Ectodermal cell (in vitro differentiated cells): ENCODE data around the gene ZDHHC17.

ENCODE experiments used
- H3K27ac ChIP-seq: 2 replicates; pipeline ENCODE4 v1.7.0; 2013; ENCODE audit warnings: mild to moderate bottlenecking, low read depth, low read length; ENCODE audit not compliant: insufficient read depth, poor library complexity, severe bottlenecking
- H3K27me3 ChIP-seq: 2 replicates; pipeline ENCODE4 v1.7.0; 2013; ENCODE audit warnings: mild to moderate bottlenecking, low read length; ENCODE audit not compliant: insufficient read depth, control insufficient read depth, poor library complexity, severe bottlenecking
- H3K36me3 ChIP-seq: one replicate; pipeline ENCODE4 v1.7.0; 2013; ENCODE audit warnings: low read length; ENCODE audit not compliant: control insufficient read depth, insufficient read depth
- H3K4me1 ChIP-seq: one replicate; pipeline ENCODE4 v1.7.0; 2013; ENCODE audit warnings: low read length; ENCODE audit not compliant: control insufficient read depth, insufficient read depth
- H3K4me3 ChIP-seq: 2 replicates; pipeline ENCODE4 v1.7.0; 2013; ENCODE audit warnings: low read depth, low read length, control low read depth; ENCODE audit not compliant: insufficient read depth
- H3K9me3 ChIP-seq: 2 replicates; pipeline ENCODE4 v1.7.0; 2013; ENCODE audit warnings: mild to moderate bottlenecking, low read length, moderate library complexity; ENCODE audit not compliant: control insufficient read depth
- WGBS, 2 experiments: methylation state at CpG; one replicate each; pipeline ENCODE4 v1.1.7; 2013; ENCODE audit warnings: missing lambda C conversion rate in 2 of 2; 5-methylcytosine and 5-hydroxymethylcytosine counted together

The ZDHHC17 gene

DNA sequence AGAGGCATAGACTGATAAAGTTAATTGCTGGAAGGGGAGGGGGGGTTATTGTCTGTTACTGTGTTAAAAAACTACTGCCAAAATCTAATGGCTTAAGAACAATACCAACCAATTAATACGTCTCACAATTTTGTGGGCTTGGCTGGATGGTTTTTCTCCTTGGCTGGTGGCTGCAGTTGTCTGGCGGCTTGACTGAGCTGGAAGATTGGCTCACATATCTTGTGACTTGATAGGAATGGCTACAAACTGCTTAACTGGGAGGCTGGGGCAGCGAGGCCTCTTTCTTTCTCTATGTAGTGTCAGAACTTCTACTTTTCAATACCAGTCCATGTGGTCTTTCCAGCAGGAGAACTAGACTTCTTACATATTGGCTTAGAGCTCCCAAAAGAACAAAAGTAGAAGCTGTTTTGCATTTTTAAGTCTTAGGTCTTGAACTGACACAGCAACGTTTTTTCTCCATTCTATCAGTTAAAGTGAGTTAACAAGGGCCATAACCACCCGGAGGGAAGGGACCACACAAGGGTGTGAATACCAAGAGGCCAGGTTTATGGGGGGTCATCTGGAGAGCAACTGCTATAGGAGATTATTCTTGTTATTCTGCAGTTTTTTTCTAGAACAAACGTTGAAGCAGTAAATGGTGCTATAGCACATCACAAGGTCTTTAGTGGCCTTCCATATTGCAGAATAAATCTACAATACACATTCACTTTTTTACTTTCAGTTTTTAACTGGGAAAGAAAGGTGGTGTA lies 46.9 kb downstream of the ZDHHC17 start:
- Histone ChIP-seq H3K4me1 (no peaks in the 10 kb centered on the region), H3K36me3 (peaks cover 6% of the 10 kb centered on the region), H3K27ac (no peak overlapping the region), H3K9me3 (no peaks in the 10 kb centered on the region), H3K4me3 (no peak overlapping the region), H3K27me3 (no peaks in the 10 kb centered on the region)
- 83 to 86% methylated on average over 6 of the region's 6 CpGs for WGBS, 2 experiments

DNA sequence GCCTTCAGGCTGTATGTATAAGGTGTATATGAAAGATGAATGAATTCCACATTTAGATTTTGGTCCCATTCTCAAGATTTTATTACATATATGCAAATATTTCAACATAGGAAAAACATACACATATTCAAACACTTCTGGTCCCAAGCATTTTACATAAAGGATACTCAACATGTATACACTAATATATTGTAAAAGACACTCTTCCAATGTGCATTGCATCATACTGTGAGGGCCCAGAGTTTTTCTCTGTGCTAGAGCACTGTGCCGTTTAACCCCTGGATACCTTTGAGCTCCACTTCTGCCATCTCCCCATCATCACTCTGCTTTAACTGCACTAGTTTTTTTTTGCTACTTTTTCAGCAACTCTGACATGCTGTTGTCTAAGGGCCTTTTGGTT lies 48.1 kb downstream of the ZDHHC17 start:
- Histone ChIP-seq H3K4me3 (no peak overlapping the region), H3K9me3 (no peaks in the 10 kb centered on the region), H3K4me1 (no peaks in the 10 kb centered on the region), H3K27ac (no peak overlapping the region), H3K36me3 (peaks cover 1% of the 10 kb centered on the region), H3K27me3 (no peaks in the 10 kb centered on the region)
- 90 to 96% methylated on average over 1 of the region's 1 CpG for WGBS, 2 experiments

DNA sequence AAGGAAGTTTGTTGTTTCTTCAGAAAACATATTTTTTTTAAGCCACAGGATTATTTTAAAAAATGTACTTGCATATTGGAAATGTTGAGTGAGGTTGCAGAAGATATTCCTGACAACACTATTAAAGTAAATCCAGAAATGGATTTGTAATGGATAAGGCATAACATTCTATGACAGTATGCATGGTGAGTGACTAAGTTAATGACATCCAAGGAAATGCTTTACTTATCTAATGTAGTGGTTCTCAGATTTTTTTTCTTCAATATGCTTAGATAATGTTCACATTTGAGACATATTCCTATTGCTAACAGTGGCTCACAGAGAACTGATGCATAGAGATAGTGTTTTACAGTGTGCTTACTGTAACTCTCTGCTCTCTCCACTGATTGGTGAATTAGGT lies 49.4 kb downstream of the ZDHHC17 start:
- Histone ChIP-seq H3K9me3 (no peaks in the 10 kb centered on the region), H3K27ac (no peak overlapping the region), H3K27me3 (no peaks in the 10 kb centered on the region), H3K36me3 (no peaks in the 10 kb centered on the region), H3K4me1 (no peaks in the 10 kb centered on the region), H3K4me3 (no peak overlapping the region)

DNA sequence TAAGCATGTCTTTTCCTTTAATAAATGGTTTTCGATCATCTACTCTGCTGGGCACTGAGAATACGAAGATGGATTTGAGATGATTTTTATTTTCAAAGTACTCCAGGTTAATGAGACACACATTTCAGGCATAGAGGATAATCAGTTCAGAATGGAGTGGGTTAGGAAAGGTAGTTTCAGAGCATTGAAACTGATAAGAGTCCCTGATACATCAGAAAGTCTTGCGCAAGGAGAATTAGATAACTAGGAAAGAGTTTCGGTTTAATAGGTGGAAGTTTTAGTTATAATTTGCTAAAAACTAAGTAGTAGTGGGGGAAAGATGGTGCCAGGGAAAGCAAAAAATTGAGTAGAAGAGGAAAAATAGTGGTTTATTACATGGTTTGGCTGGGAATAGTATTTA lies 50.1 kb downstream of the ZDHHC17 start:
- WGBS, 2 experiments: 91 to 99% methylated on average over 4 of the region's 4 CpGs
- no peaks in the 10 kb centered on the region for H3K27me3 ChIP-seq
- H3K4me1 ChIP-seq: no peaks in the 10 kb centered on the region
- no peak overlapping the region for H3K27ac ChIP-seq
- no peaks in the 10 kb centered on the region for H3K36me3 ChIP-seq
- no peaks in the 10 kb centered on the region for H3K9me3 ChIP-seq
- H3K4me3 ChIP-seq: no peak overlapping the region

DNA sequence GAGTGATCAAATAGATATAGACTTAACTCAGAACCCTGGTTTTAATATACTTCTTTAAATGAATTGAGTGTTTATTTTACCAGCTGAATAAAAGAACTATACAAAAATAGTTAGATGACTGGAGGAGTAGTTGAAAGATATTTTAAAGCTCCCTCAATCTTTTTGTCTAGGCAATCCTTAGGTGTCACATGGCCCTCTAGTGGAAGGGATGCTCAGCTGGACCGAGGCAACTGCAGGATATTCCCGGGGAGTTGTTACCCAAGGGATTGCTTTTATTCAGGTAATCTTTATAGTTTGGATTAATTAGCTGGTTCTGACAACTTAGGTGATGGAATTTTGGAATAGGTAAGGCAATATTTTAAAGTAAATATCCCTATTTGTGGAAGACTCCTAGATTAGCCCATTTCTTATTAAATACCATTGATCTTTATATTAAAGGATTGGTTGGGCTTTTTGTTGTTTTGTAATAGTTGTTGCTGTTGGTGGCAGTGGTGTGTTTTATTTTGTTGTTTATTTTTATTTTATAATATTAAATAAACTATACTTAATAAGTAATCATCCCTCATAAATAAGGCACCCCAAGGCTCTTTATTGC lies 57.1 kb downstream of the ZDHHC17 start:
- WGBS, 2 experiments: 32 to 42% methylated on average over 2 of the region's 2 CpGs
- H3K27ac ChIP-seq: no peak overlapping the region
- no peak overlapping the region for H3K4me3 ChIP-seq
- no peaks in the 10 kb centered on the region for H3K4me1 ChIP-seq
- no peaks in the 10 kb centered on the region for H3K27me3 ChIP-seq
- no peaks in the 10 kb centered on the region for H3K9me3 ChIP-seq
- H3K36me3 ChIP-seq: no peaks in the 10 kb centered on the region

DNA sequence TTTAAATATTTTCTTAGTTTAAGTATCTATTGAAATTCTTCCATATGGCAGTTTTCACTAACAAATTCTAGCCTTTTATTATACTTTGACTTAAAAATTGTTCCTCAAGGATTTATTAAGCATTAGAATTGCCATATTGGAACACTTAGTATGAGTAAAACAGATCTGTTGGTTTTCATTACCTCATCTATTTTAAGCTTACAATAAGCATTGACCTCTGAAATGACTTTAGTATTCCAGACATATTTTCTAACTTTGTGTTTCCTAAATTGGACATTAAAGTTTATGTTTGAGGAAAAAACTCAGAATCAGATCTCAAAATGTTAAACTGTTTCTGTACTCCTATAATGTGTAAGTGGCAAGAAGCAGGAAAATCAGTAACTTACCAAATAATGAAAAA lies 66.5 kb downstream of the ZDHHC17 start:
- H3K27ac ChIP-seq: no peak overlapping the region
- peaks cover 16% of the 10 kb centered on the region for H3K36me3 ChIP-seq
- H3K4me3 ChIP-seq: no peak overlapping the region
- H3K4me1 ChIP-seq: no peaks in the 10 kb centered on the region
- no peaks in the 10 kb centered on the region for H3K27me3 ChIP-seq
- H3K9me3 ChIP-seq: no peaks in the 10 kb centered on the region

DNA sequence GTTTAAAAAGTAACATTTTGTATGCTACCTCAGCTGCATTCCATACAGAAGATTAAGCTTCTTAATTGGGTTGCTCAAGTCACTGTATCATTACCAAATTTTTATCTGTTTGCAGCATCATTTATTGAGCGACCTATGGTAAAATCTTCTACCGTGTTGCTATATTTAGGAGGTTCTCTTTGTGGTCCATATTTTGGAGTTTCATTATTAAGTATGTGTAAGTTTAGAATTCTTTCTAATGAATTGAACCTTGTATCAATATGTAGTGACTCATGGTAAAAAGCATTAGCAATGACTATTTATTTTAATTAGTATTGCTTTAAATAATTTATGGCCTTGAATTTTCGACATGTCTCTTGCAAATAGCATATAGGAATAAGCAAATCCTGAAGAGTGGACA lies 72.7 kb downstream of the ZDHHC17 start:
- no peaks in the 10 kb centered on the region for H3K9me3 ChIP-seq
- no peaks in the 10 kb centered on the region for H3K27me3 ChIP-seq
- 95 to 96% methylated on average over 2 to 3 of the region's 3 CpGs for WGBS, 2 experiments
- H3K27ac ChIP-seq: no peak overlapping the region
- peaks cover 2% of the 10 kb centered on the region for H3K36me3 ChIP-seq
- H3K4me1 ChIP-seq: no peaks in the 10 kb centered on the region
- H3K4me3 ChIP-seq: no peak overlapping the region

- H3K36me3 ChIP-seq: no peaks in the 10 kb centered on the region
- WGBS, 2 experiments: 95 to 100% methylated on average over 2 of the region's 2 CpGs
These were observed 83.3 kb downstream of the ZDHHC17 start for GRCh38 chr12:76847260-76847659.

GRCh38 chr12:76848132-76848531 lies 84.2 kb downstream of the ZDHHC17 start:
- Histone ChIP-seq H3K4me3 (no peak overlapping the region), H3K36me3 (no peaks in the 10 kb centered on the region)
- WGBS, 2 experiments: 93 to 100% methylated on average over 2 of the region's 2 CpGs

More at GRCh38 chr12:76847260-76847659, 83.3 kb downstream of the ZDHHC17 start:
- H3K4me1 ChIP-seq: no peaks in the 10 kb centered on the region
- no peaks in the 10 kb centered on the region for H3K9me3 ChIP-seq
- H3K27ac ChIP-seq: no peak overlapping the region
- no peaks in the 10 kb centered on the region for H3K27me3 ChIP-seq
- no peak overlapping the region for H3K4me3 ChIP-seq

GRCh38 chr12:76852106-76852505 lies 88.2 kb downstream of the ZDHHC17 start:
- WGBS, 2 experiments: 100% methylated on average over 1 of the region's 1 CpG

More at GRCh38 chr12:76848132-76848531, 84.2 kb downstream of the ZDHHC17 start:
- no peaks in the 10 kb centered on the region for H3K9me3 ChIP-seq
- H3K4me1 ChIP-seq: no peaks in the 10 kb centered on the region
- H3K27me3 ChIP-seq: no peaks in the 10 kb centered on the region
- H3K27ac ChIP-seq: no peak overlapping the region

More at GRCh38 chr12:76852106-76852505, 88.2 kb downstream of the ZDHHC17 start:
- H3K9me3 ChIP-seq: no peaks in the 10 kb centered on the region
- H3K27ac ChIP-seq: no peak overlapping the region
- H3K36me3 ChIP-seq: peaks cover 20% of the 10 kb centered on the region
- H3K4me3 ChIP-seq: no peak overlapping the region
- H3K4me1 ChIP-seq: no peaks in the 10 kb centered on the region
- H3K27me3 ChIP-seq: no peaks in the 10 kb centered on the region
